Measurements from ENCODE around the gene PITX2.

GRCh38 chr4:110663738-110664444, 41.0 kb upstream of the PITX2 start:
- TF ChIP-seq CTCF (IDR thresholded peaks at IDR 0.05) (no peak), POLR2A (IDR thresholded peaks at IDR 0.05; ENCODE audit: low read depth) (no peak), EP300 (IDR thresholded peaks at IDR 0.05) (no peak)
